Islet of Langerhans (tissue), 1 donor: ENCODE results near the gene EPB42.
A peak's percentile ranks its signal among the peaks of the same experiment; 100 is the strongest.
"Not testable (repeated sequence)": the region's sequence is repeated elsewhere in the genome, so short reads cannot be mapped to it uniquely, and the experiment has no call there.

ENCODE experiments used
- FAIRE-seq: peaks from one replicate; lab custom pipeline; 2011; peaks lifted over from hg19 to GRCh38; lab: Jason Lieb, UNC

The EPB42 gene

GRCh38 chr15:43185157-43186002 lies 35.4 kb downstream of the EPB42 start, which contains the start of gene CCNDBP1:
Gene CCNDBP1 (plus strand): TSS chr15:43185403. CDS start chr15:43185499, 96 bp downstream.
- FAIRE-seq, result no peak

DNA sequence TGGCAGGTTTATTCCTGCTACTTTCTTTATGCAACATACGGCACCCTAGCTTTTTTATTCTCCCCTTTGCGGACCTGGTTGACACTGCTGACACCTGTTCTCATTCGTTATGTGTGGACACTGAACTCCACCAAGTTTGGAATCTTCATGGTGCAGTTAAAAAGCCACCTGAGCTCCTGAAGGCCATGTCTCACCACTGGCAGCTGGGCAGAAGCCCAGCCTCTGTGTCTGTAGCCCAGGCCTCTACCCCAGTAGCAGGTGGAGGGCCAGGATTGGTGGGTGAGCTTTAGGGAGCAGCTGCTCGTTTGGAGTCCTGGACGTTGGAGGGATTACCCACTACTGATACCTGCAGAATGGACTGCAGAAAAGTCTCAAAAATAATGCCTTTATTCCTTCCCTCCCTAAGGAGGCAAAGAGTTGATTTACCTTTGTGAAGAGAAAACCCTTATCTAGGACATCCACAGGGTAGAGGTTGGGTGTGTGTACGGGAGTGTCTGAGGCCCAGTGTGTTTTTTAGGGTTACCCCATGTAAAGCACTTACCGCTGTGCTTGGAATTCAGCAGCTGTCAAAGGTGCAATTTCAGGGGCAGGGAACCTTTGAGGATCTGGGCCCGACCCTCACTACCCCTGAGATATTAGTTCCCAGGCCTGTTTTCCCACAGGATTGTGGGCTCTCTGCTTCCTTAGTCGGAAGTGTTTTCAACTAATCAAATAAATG lies 36.3 kb downstream of the EPB42 start:
- FAIRE-seq, result peak; percentile 36

GRCh38 chr15:43183270-43183669 lies 37.5 kb downstream of the EPB42 start:
- FAIRE-seq, result no peak

GRCh38 chr15:43177147-43177546 lies 43.7 kb downstream of the EPB42 start:
- FAIRE-seq, result not testable (repeated sequence)

GRCh38 chr15:43175656-43176309 lies 45.0 kb downstream of the EPB42 start:
- FAIRE-seq, result not testable (repeated sequence)

- FAIRE-seq, result no peak
Observed at GRCh38 chr15:43169888-43170287, 50.9 kb downstream of the EPB42 start.

GRCh38 chr15:43168192-43169107 lies 52.4 kb downstream of the EPB42 start:
- no peak for FAIRE-seq

- not testable (repeated sequence) for FAIRE-seq
Observed at GRCh38 chr15:43167261-43167660, 53.6 kb downstream of the EPB42 start.

DNA sequence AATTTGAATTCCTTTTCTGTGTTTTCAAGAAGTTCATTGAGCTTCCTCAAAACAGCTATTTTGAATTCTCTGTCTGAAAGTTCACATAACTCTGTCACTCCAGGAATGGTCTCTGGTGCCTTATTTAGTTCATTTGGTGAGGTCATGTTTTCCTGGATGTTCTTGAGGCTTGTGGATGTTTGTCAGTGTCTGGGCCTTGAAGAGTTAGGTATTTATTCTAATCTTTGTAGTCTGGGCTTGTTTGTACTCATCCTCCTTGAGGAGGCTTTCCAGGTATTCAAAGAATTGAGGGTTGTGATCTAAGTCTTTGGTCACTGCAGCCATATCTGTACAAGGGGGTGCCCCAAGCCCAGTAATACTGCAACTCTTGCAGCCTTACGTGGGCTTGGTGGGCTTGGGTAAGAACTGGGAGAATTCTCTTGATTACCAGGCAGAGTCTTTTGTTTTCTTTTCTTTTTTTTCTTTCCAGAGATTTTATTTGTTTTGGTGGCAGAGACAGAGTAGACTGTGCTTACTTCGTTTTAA lies 55.0 kb downstream of the EPB42 start:
- FAIRE-seq, result no peak

DNA sequence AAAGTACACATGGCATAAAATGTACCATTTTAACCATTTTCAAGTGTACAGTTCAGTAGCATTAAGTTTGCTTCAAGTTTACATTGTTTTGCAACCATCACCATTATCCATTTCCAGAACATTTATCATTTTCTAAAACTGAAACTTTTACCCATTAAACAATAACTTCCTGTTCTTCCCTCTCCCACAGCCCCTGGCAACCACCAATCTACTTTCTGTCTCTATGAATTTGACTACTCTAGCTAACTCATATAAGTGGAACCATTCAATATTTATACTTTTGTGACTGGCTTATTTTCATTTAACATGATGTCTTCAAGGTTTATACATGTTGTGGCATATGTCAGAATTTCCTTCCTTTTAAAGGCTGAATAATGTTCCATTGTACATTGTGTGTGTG lies 67.5 kb downstream of the EPB42 start:
- FAIRE-seq, result no peak

- no peak for FAIRE-seq
Observed at GRCh38 chr15:43151688-43152087, 69.1 kb downstream of the EPB42 start.

DNA sequence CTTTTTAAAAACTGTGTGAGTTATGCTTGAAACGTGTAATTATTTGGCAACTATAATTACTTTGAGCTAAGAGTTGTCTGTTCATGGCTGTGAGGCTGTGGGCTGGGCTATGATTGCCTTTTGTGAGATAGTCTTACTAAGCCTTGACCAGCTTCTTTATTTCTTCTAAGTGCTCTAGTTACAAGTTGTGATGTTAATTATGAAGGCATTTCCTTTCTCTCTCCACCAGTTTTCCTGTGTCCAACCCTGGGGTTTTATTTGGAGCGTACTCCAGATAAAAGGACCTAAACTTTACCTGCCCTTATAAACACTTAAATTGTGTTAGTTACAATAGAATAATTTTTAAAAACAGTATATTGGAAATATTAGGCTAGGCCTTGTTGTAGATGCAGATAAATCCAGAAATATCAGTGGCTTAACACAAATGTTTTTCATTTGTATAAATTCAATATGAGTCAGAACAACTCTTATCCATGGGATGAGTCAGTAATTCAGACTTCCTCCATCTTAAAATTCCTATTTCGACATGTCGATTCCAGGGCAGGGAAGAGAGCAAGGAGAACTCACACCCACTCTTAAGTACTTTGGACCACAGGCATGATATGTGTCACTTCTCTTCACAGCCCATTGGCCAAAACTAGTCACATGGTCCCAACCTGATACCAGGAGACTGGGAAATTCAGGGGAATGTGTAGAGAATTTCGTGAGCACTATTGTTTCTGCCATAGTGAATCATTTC lies 70.5 kb downstream of the EPB42 start:
- no peak for FAIRE-seq
